Measurements from ENCODE around the gene PRKACB. TPM values are rescaled to one million over a fixed set of nuclear protein-coding genes. Genes with fewer than 3 reads are reported as not detected.

The PRKACB gene
- polyA plus RNA-seq, 2 of the 4 experiments (the other 2 are of a cell fraction): 10.9 to 17.9 TPM

- no peak for TF ChIP-seq USF2 (IDR thresholded peaks at IDR 0.05)
- TF ChIP-seq HES2 (IDR thresholded peaks at IDR 0.05): no peak
- no peak for TF ChIP-seq ZNF302 (CRISPR knock-in tag; IDR thresholded peaks at IDR 0.05)
Measured at GRCh38 chr1:84117868-84118267, 26.2 kb upstream of the PRKACB start (continued).

GRCh38 chr1:84121360-84121759 is 22.7 kb upstream of the PRKACB start:
- WGBS (ENCODE audit: missing lambda C conversion rate): 47% methylated on average over 1 of the region's 1 CpG
- no peak overlapping the region for H3K4me2 ChIP-seq
- POLR2A ChIA-PET: no interaction called here
- CTCF ChIA-PET: interaction anchor here (3.1 kb wide), 1 partner anchor 188 kb away, joined by 14 read pairs; no protein-coding TSS in a partner anchor
- no peak overlapping the region for H3K4me3 ChIP-seq
- FAIRE-seq (no peak), ATAC-seq (no peak), DNase-seq (ENCODE audit: low read depth in 1 of 2, low spot score in 1 of 2) (no peak)
- no peaks in the 10 kb centered on the region for H3K4me1 ChIP-seq
- H3K27ac ChIP-seq: no peak overlapping the region
- no peaks in the 10 kb centered on the region for H3K9me3 ChIP-seq
- no peak for TF ChIP-seq MAZ (IDR thresholded peaks at IDR 0.05; ENCODE audit: borderline replicate concordance, low read depth, low read length)
- no peak for TF ChIP-seq CTCF (IDR thresholded peaks at IDR 0.05)
- TF ChIP-seq ZNF302 (CRISPR knock-in tag; IDR thresholded peaks at IDR 0.05): no peak

GRCh38 chr1:84122780-84123382 is 21.2 kb upstream of the PRKACB start:
- Histone ChIP-seq H3K4me3 (no peak overlapping the region), H3K27ac (no peak overlapping the region), H3K9me3 (no peaks in the 10 kb centered on the region), H3K4me1 (no peaks in the 10 kb centered on the region), H3K4me2 (no peak overlapping the region)
- ATAC-seq (peak in 1 of 2 experiments; percentile 78; a peak in 3 of 6 replicates), FAIRE-seq (no peak), DNase-seq (ENCODE audit: low read depth in 1 of 2, low spot score in 1 of 2) (peak; percentile 7 to 46)
- 0% methylated on average over 2 of the region's 2 CpGs for WGBS (ENCODE audit: missing lambda C conversion rate)
- no peak for TF ChIP-seq HOXB13 (CRISPR knock-in tag; IDR thresholded peaks at IDR 0.05; ENCODE audit: low read depth)
- TF ChIP-seq POLR2AphosphoS2 (conservative IDR thresholded peaks at IDR 0.05; ENCODE audit: low read length): no peak
- no peak for TF ChIP-seq POLR2A (IDR thresholded peaks at IDR 0.05; ENCODE audit: low read length)
- TF ChIP-seq CBX2 (IDR thresholded peaks at IDR 0.05; ENCODE audit: borderline replicate concordance, low read depth): no peak
- no peak for TF ChIP-seq RARB (CRISPR knock-in tag; IDR thresholded peaks at IDR 0.05)
- TF ChIP-seq JUNB (IDR thresholded peaks at IDR 0.05): no peak
- TF ChIP-seq HES2 (IDR thresholded peaks at IDR 0.05): no peak
- no peak for TF ChIP-seq CHD2 (IDR thresholded peaks at IDR 0.05; ENCODE audit: low read length, partially characterized antibody)
- TF ChIP-seq SMC3 (IDR thresholded peaks at IDR 0.05): peak; percentile 92
- no peak for TF ChIP-seq MYC (IDR thresholded peaks at IDR 0.05; ENCODE audit: borderline replicate concordance, low read length)
- TF ChIP-seq CTCF (IDR thresholded peaks at IDR 0.05): peak; percentile 78
- TF ChIP-seq E2F6 (IDR thresholded peaks at IDR 0.05; ENCODE audit: borderline replicate concordance, low read depth): no peak
- no peak for TF ChIP-seq GATA3 (IDR thresholded peaks at IDR 0.05; ENCODE audit: borderline replicate concordance)
- TF ChIP-seq RAD21 (conservative IDR thresholded peaks at IDR 0.05 in 1 of 2, IDR thresholded peaks at IDR 0.05 in 1 of 2): peak; percentile 83 to 84
- TF ChIP-seq SREBF2 (IDR thresholded peaks at IDR 0.05): no peak
- no peak for TF ChIP-seq RCOR1 (IDR thresholded peaks at IDR 0.05; ENCODE audit: low read depth, low read length)
- no peak for TF ChIP-seq KDM5A (IDR thresholded peaks at IDR 0.05)
- no peak for TF ChIP-seq ESRRA (IDR thresholded peaks at IDR 0.05; ENCODE audit: borderline replicate concordance, low read length)
- no peak for TF ChIP-seq PHF8 (IDR thresholded peaks at IDR 0.05; ENCODE audit: borderline replicate concordance, low read depth)
- no peak for TF ChIP-seq ATOH8 (CRISPR knock-in tag; IDR thresholded peaks at IDR 0.05; ENCODE audit: low read depth)
- TF ChIP-seq MAFK (IDR thresholded peaks at IDR 0.05; ENCODE audit: partially characterized antibody): no peak
- no peak for TF ChIP-seq TP53 (CRISPR knock-in tag; IDR thresholded peaks at IDR 0.05)
- CTCF ChIA-PET: interaction anchor here (0.7 to 3.1 kb wide), 14 partner anchors 10 to 579 kb away, joined by 3 to 14 read pairs (median 3); partner anchors contain the start of gene TTLL7
- POLR2A ChIA-PET: no interaction called here

Measured in A549 (cell line).